Measurements from ENCODE around the gene SFTPD.
"Not testable (repeated sequence)": the region's sequence is repeated elsewhere in the genome, so short reads cannot be mapped to it uniquely, and the experiment has no call there.

Gene SFTPD

DNA sequence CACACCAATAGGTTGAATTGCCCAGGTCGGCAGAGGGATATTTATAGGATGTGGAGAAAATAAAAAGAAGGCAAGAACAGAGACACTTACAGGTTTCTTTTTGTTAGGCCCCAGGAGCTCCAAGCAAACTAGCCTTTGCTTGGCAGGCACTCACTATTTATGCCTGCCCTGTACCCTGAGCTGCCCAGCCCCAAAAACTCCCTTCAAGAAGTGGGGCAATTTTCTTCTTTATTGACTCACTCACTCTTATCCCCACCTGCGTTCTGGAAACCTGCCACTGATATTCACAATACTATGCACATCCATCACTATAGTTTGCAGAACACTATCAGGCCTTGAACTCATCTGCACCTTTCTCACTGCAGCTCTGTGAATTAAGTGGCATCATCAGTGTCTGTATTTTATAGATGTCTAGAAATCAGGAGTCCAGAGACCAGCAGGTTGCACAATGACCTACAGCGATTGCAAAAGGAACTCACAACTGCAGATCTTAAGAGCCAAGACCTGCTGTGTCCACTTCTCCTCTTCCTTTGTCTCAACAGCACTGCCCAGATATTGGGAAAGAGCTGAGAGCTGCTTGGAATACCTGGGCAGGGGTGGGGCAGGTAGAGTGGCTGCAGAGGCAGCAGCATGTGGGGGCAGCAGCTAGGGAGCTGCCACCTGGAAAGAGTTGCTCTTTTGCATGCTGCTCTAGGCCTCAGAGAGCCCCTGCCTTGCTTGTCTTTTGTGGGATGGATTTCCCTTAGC, at the start of gene SFTPD:
TSS of gene SFTPD (minus strand) at position 130 of the 747 bp plus-strand sequence. CDS start 2,446 bp downstream, outside the sequence.
- H3K27me3 Mint-ChIP-seq: peaks cover 6 to 9% of the 10 kb centered on the region in 2 donors
- peaks cover 14 to 23% of the 10 kb centered on the region in 2 donors for H3K9me3 Mint-ChIP-seq
- ATAC-seq (replicated peaks): no peak

DNA sequence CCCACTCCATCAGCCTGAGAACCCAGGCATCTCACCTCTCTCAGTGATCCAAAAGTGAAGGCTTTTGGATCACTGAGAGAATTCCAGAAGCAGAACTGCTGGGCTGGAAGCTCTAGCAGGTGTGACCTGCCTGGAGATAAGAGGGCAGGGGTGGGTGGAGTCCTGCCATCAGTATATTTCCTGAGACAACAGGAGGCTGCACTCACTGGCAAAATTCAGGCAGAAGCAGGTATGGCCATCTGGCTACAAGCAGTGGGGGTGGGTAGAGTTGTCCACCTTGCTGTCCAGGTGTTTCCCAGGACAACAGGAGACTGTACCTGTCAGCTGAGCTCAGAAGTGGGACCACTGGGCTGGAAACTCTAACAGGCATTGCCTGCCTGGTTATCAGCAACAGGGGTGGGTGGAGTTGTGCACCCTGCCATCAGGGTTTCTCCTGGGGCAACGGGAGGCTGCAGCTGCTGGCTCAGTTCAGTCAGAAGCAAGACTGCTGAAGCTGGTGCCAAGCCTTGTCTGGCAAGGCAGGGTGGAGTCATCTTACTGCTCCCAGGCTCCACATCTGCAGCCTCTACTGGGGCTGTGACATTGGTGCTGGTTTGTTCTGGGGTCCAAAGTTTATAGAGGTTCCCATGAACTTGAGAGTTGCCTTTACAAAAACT, 47.2 kb upstream of the SFTPD start:
- no peaks in the 10 kb centered on the region for H3K4me1 Mint-ChIP-seq
- no peak overlapping the region for H3K4me3 Mint-ChIP-seq
- ATAC-seq (replicated peaks): no peak
- peaks cover 26 to 39% of the 10 kb centered on the region in 2 donors for H3K27me3 Mint-ChIP-seq
- H3K27ac Mint-ChIP-seq: no peak overlapping the region
- no peaks in the 10 kb centered on the region for H3K36me3 Mint-ChIP-seq
- no peak for DNase-seq
- peaks cover 0 to 2% of the 10 kb centered on the region in 2 donors for H3K9me3 Mint-ChIP-seq

More for the DNA sequence above, at the start of gene SFTPD:
- Mint-ChIP-seq H3K4me3 (no peak within 1 kb of the TSS), H3K27ac (no peak within 1 kb of the TSS), H3K4me1 (no peaks in the 10 kb centered on the region), H3K36me3 (peaks cover 6 to 15% of the 10 kb centered on the region in 2 donors)
- DNase-seq: no peak

DNA sequence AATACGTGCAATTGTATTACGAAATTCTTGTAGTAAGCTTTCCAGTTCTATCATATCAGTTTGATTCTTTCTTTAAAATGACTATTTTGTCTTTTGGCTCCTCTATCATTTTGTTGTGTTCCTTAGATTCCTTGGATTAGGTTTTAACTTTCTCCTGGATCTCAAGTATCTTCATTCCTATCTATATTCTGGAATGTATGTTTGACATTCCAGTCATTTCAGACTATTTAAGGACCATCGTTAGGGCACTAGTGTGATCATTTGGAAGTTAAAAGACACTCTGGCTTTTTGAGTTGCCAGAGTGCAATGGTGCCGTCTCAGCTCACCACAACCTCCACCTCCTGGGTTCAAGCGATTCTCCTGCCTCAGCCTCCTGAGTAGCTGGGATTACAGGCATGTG, 45.7 kb upstream of the SFTPD start:
- Mint-ChIP-seq H3K4me1 (no peaks in the 10 kb centered on the region), H3K4me3 (no peak overlapping the region), H3K27ac (no peak overlapping the region), H3K27me3 (peaks cover 17 to 36% of the 10 kb centered on the region in 2 donors), H3K36me3 (peaks cover 0 to 2% of the 10 kb centered on the region in 2 donors), H3K9me3 (peaks cover 7 to 11% of the 10 kb centered on the region in 2 donors)
- ATAC-seq (replicated peaks): no peak
- DNase-seq: no peak

DNA sequence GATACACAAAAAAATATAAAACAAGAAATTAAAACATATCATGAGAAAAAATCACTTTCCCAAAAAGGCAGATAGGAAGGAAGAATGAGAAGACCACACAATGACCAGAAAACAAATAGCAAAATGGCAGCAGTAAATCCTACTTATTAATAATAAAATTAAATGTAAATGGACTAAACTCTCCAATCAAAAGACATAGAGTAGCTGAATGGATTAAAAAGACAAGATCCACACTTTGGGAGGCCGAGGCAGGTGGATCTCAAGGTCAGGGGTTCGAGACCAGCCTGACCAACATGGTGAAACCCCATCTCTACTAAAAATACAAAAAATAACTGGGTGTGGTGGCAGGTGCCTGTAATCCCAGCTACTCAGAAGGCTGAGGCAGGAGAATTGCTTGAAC, 39.3 kb upstream of the SFTPD start:
- not testable (repeated sequence) for H3K27ac Mint-ChIP-seq; ATAC-seq (replicated peaks); H3K4me3 Mint-ChIP-seq; DNase-seq; H3K36me3 Mint-ChIP-seq
- Mint-ChIP-seq H3K27me3 (peaks cover 25 to 53% of the 10 kb centered on the region in 2 donors), H3K4me1 (peaks cover 9 to 27% of the 10 kb centered on the region in 2 donors), H3K9me3 (peaks cover 11 to 13% of the 10 kb centered on the region in 2 donors)

DNA sequence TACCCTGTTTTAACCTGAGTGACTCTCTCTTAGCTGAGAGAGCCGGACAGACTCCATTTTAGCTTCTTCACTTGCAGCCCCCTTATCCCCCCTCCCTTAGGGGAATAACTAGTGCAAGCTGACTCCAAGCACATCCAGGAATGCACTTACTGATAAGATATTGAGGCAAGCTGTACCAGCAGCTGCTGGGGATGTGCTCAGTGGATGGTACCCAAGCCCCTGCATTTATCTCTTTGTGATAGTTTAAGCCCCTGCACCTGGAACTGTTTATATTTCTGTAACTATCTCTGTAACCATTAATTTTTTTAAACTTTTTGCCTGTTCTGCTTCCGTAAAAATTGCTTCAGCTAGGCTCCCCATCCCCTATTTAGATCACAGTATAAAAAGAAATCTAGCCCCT, 37.8 kb upstream of the SFTPD start:
- not testable (repeated sequence) for H3K4me3 Mint-ChIP-seq; DNase-seq; H3K27ac Mint-ChIP-seq; H3K36me3 Mint-ChIP-seq; ATAC-seq (replicated peaks)
- H3K27me3 Mint-ChIP-seq: peaks cover 37 to 67% of the 10 kb centered on the region in 2 donors
- peaks cover 11 to 13% of the 10 kb centered on the region in 2 donors for H3K9me3 Mint-ChIP-seq
- H3K4me1 Mint-ChIP-seq: peaks cover 11 to 39% of the 10 kb centered on the region in 2 donors

DNA sequence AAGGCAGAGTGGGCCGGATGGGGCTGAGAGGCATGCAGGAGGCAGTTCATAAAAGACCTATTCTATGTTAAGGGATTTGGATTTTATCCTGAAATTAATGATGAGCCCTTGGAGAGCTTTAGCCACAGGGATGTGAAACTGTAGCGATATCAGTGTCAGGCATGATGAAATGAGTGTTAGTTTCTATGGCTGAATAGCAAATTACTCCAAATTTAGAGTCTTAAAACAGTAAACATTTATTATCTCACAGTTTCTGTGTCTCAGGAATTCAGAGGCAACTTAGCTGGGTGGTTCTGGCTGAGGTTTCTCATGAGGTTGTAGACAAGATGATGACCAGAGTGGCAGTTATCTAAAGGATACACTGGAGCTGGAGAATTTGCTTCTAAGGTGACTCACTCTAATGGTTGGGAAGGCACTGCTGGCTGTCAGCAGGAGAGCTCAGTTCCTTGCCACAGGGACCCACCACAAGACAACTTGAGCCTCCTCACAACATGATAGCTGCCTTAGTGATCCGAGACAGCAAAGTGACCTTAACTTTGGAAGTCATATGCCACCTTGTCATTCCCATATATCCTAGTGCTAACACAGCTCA, 36.7 kb upstream of the SFTPD start:
- ATAC-seq (replicated peaks) (no peak), DNase-seq (no peak)
- peaks cover 0 to 2% of the 10 kb centered on the region in 2 donors for H3K36me3 Mint-ChIP-seq
- no peak overlapping the region for H3K4me3 Mint-ChIP-seq
- peaks cover 9 to 11% of the 10 kb centered on the region in 2 donors for H3K9me3 Mint-ChIP-seq
- H3K4me1 Mint-ChIP-seq: peaks cover 13 to 44% of the 10 kb centered on the region in 2 donors
- peaks cover 44 to 72% of the 10 kb centered on the region in 2 donors for H3K27me3 Mint-ChIP-seq
- H3K27ac Mint-ChIP-seq: no peak overlapping the region

DNA sequence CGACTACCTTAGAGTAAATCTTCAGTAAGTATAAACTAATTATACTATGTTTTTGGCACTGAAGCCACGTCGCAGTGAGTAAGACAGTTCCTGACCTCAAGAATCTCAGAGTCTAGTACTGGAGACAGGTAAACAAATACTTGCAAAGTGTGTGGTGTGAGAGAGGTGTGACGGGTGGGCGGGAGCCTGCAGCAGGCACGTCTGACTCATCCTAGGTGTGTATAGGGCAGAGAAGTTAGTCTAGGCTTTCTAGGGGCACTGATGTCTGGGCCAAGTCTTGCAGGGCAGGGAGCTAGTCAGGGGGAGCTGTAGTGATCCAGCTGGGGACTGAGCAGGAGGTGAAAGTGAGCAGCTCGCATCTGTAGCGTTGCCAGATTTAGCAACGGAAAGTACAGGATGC, 35.9 kb upstream of the SFTPD start:
- ATAC-seq (replicated peaks) (peak; percentile 51 to 76), DNase-seq (no peak)
- Mint-ChIP-seq H3K27me3 (peaks cover 51 to 75% of the 10 kb centered on the region in 2 donors), H3K4me3 (no peak overlapping the region), H3K27ac (no peak overlapping the region), H3K36me3 (no peaks in the 10 kb centered on the region), H3K9me3 (peaks cover 5 to 7% of the 10 kb centered on the region in 2 donors), H3K4me1 (peaks cover 13 to 44% of the 10 kb centered on the region in 2 donors)

DNA sequence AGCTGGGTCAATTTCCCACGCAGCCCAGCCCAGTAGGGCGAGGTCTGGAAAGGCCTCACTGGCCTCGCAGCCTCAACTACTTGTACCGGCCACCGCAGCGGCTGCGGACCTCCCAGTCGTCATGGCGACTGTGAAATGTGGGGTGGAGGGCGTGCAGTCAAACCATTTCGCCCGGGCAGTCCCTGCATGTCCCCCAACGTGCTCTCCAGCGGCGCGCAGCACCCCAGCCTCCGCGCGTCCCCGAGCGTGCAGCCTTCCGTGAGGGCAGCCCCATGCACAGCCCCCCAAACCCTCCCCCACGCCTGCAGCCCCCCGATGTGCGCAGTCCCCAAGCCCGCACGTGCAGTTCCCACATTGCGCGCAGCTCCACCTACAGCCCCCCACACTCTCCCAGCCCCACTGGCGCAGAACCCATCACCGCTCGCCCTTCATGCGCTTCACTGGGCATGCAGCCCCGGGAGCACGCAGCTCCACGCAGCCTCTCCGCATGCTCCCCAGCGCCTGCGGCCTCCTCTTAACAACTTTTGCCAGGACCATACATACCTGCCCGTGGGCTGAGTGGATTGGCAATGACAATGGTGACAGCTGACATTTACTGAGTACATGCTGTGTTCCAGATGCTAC, 34.5 kb upstream of the SFTPD start:
- DNase-seq (no peak), ATAC-seq (replicated peaks) (no peak)
- H3K27ac Mint-ChIP-seq: no peak overlapping the region
- H3K4me3 Mint-ChIP-seq: no peak overlapping the region
- peaks cover 65 to 83% of the 10 kb centered on the region in 2 donors for H3K27me3 Mint-ChIP-seq
- H3K4me1 Mint-ChIP-seq: peaks cover 13 to 44% of the 10 kb centered on the region in 2 donors
- no peaks in the 10 kb centered on the region for H3K36me3 Mint-ChIP-seq
- no peaks in the 10 kb centered on the region for H3K9me3 Mint-ChIP-seq

DNA sequence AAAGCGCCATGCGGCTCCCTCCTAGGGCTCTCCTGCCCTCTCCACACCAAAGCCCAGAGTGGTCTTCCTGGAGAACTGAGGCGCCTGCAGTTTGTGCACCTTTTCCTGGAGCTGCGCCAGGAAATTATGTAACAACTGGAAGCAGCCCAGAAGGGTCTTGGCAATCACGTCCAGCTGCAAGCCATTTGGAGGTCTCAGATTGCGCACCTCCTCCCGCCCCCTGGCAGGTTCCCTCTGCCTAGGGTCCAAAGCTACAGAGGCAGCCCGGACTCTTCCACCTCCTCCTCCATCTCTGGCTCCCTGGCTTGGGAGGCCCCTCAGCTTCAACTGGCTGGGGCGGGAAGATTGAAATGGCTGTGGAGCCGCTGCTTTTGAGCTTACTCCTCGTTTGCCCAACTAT, 34.0 kb upstream of the SFTPD start:
- Mint-ChIP-seq H3K36me3 (no peaks in the 10 kb centered on the region), H3K27ac (no peak overlapping the region), H3K4me1 (peaks cover 13 to 44% of the 10 kb centered on the region in 2 donors), H3K4me3 (no peak overlapping the region), H3K27me3 (peaks cover 67 to 84% of the 10 kb centered on the region in 2 donors), H3K9me3 (no peaks in the 10 kb centered on the region)
- DNase-seq (no peak), ATAC-seq (replicated peaks) (no peak)

DNA sequence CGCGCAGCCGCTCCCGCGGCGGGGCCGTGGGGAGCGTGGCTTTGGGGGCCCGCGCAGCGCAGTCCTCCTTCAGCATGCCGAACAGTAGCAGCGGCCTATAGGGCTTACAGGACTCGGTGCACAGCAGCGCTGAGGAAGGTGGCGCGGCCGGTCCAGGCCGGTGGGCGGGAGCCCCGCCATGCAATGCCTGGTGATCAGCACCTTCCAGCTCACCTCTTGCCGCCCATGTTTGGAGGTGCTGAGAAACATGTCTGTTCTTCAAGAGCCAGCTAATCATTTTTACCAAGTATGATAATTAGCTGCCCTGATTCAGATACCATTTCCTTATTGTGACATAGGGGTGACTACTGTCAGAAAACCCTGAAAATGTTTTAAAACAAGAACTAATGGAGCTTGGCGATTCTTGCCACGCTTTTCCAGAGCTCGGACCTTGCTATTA, 33.5 kb upstream of the SFTPD start:
- H3K36me3 Mint-ChIP-seq: peaks cover 0 to 5% of the 10 kb centered on the region in 2 donors
- H3K27me3 Mint-ChIP-seq: peaks cover 72 to 84% of the 10 kb centered on the region in 2 donors
- DNase-seq: no peak
- H3K4me3 Mint-ChIP-seq: peak overlapping the region in 1 of 2 donors; percentile 88
- no peaks in the 10 kb centered on the region for H3K9me3 Mint-ChIP-seq
- no peak overlapping the region for H3K27ac Mint-ChIP-seq
- peak; percentile 48 to 56 for ATAC-seq (replicated peaks)
- H3K4me1 Mint-ChIP-seq: peaks cover 13 to 44% of the 10 kb centered on the region in 2 donors

DNA sequence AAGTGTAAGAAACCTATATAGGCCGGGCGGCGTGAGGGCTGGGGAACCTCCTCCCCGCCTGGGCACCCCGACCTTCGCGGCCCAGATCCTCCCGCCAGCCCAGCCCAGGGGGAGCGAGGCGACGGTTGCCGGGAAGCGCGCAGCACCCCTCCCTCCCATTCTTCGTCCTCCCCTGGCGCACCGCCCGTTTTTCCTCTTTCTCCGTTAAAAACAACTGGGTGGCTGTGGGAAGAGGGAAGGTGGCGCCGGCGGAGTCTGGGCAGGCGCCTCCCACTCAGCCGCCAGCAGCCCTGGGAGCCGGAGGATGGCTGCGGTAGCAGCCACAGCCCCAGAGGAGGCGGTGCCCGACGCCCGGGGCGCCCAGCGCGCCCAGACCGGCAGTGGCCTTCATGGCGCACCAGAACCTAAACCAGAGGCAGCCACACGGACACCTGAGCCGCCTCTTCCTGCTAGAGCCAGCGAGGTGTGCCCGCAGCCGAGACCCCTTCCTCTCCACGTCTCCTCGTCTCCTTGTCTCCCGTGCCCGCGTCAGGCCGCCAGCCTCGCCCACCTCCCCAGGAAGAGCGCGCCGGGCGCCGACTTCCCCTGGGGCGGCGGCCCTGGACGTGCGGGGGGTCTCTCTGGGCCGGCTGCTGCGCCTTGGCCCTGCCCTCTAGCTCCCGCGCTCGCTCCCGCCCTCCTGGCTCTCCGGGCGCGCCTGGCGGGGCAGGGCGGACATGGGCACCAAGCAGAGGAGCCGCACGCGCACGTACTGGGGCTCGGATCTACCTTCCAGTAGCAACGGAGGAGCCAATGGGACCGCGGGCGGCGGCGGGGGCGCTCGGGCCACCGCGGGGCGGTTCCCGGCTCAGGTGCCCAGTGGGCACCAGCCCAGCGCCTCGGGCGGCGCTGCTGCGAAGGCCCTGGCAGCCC, 32.8 kb upstream of the SFTPD start:
- Mint-ChIP-seq H3K4me3 (peak overlapping the region; percentile 82 to 88), H3K27ac (no peak overlapping the region), H3K27me3 (peaks cover 78 to 87% of the 10 kb centered on the region in 2 donors), H3K4me1 (peaks cover 13 to 41% of the 10 kb centered on the region in 2 donors), H3K9me3 (peaks cover 2 to 5% of the 10 kb centered on the region in 2 donors), H3K36me3 (peaks cover 1 to 11% of the 10 kb centered on the region in 2 donors)
- ATAC-seq (replicated peaks) (peak; percentile 61 to 71), DNase-seq (no peak)

DNA sequence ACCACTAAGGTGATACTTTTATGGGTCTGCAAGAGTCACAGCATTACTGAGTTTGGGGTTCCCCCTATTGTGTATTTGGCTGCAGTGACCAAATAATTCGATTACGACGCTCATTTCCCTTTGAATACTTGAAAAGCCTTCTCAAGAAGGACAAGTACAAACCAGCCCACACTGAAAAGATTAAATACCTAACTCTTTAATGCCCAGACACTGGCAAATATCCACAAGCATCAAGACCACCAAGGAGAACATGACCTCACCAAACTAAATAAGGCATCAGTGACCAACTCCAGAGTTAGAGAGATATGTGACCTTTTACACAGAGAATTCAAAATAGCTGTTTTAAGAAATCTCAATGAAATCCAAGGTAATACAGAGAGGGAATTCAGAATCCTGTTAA, 31.8 kb upstream of the SFTPD start:
- peaks cover 76 to 81% of the 10 kb centered on the region in 2 donors for H3K27me3 Mint-ChIP-seq
- no peak for ATAC-seq (replicated peaks)
- H3K4me3 Mint-ChIP-seq: peak overlapping the region; percentile 82 to 88
- H3K4me1 Mint-ChIP-seq: peaks cover 7 to 31% of the 10 kb centered on the region in 2 donors
- H3K36me3 Mint-ChIP-seq: peaks cover 1 to 13% of the 10 kb centered on the region in 2 donors
- no peak for DNase-seq
- H3K27ac Mint-ChIP-seq: no peak overlapping the region
- H3K9me3 Mint-ChIP-seq: peaks cover 2 to 6% of the 10 kb centered on the region in 2 donors

DNA sequence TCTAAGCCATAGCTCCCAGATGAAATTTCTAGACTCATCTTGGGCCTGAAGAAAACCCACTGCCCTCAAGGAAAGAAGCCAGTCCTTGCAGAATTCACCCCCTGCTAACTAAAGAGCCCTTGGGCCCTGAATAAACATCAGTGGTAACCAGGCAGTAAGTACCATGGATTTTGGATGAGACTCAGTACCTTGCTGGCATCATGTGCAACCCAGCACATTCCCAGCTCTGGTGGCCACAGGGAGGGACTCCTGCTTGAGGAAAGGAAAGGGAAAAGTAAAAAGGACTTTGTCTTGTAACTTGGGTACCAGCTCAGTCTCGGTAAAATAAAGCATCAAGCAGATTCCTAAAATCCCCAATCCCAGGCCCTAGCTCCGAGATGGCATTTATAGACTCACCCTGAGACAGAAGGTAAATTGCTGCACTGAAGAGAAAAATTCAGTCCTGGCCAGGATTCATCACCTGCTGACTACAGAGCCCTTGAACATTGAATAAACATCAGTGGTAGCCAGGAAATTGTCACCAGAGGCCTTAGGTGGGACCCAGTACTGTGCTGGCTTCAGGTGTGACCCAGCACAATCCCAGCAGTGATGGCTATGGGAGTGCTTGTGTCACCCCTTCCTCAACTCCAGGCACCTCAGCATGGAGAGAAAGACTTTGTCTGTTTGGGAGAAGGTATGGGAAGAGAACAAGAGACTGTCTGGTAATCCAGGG, 31.2 kb upstream of the SFTPD start:
- peaks cover 1 to 16% of the 10 kb centered on the region in 2 donors for H3K36me3 Mint-ChIP-seq
- H3K27me3 Mint-ChIP-seq: peaks cover 77 to 82% of the 10 kb centered on the region in 2 donors
- peaks cover 7 to 29% of the 10 kb centered on the region in 2 donors for H3K4me1 Mint-ChIP-seq
- H3K27ac Mint-ChIP-seq: no peak overlapping the region
- ATAC-seq (replicated peaks) (no peak), DNase-seq (no peak)
- H3K9me3 Mint-ChIP-seq: peaks cover 2 to 10% of the 10 kb centered on the region in 2 donors
- no peak overlapping the region for H3K4me3 Mint-ChIP-seq

All from stimulated activated naive B cell treated with anti-CD40 and anti-IgM and Interleukin-4, amounts not matched to agents 10 μg/mL and 1 μg/mL and 100 μg/mL, for 72 hours (primary cell).